NCI-H748 (cell line): ENCODE results near the gene B4GALT5.
"Not testable (repeated sequence)": the region's sequence is repeated elsewhere in the genome, so short reads cannot be mapped to it uniquely, and the experiment has no call there.

Experiments used
- DNase-seq: peaks from one replicate; lab custom pipeline; 2025; ENCODE audit not compliant: unreplicated experiment; lab: John Stamatoyannopoulos, UW

The B4GALT5 gene

GRCh38 chr20:49631061-49631716 is 82.5 kb downstream of the B4GALT5 start:
- DNase-seq, result no peak

DNA sequence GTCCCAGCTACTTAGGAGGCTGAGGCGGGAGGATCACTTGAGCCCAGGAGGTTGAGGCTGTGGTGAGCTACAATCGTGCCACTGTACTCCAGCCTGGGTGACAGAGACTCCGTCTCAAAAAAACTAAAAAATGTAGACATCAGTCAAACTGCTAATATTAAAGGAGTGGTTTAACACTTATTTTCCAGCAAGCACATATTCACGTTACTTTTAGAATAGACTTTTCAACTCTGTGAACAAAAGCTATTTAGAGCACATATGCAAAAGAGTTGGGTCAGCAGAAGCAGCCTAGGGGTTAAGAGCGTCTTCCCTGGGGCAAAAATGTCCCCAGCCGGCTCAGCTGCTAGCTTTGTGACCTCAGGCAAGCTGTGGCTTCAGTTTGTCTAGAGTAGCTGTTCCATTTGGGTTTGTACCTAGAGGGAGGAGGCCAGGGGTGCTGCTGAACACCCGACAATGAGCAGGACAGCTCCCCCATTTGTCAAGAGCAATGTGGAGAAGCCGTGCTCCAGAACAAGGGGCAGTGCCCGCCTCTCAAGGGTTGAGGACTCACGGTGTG is 83.2 kb downstream of the B4GALT5 start:
- no peak for DNase-seq

DNA sequence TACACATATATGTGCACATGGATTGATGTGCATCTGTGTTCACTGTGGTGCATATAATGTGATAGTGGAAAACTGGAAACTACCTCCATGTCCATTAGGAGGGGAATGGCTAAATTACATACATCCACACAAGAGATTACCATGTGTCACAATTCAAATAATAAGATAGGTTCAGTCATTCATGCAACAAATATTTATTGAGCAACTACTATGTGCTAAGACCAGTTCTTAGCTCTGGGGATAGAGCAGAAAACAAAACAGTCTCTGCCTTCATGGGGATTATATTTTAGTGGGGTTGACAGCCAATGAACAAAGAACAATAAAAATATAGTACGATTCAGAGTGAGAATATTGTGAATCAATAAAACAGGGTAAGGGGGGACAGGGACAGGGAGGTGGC is 84.1 kb downstream of the B4GALT5 start:
- no peak for DNase-seq

DNA sequence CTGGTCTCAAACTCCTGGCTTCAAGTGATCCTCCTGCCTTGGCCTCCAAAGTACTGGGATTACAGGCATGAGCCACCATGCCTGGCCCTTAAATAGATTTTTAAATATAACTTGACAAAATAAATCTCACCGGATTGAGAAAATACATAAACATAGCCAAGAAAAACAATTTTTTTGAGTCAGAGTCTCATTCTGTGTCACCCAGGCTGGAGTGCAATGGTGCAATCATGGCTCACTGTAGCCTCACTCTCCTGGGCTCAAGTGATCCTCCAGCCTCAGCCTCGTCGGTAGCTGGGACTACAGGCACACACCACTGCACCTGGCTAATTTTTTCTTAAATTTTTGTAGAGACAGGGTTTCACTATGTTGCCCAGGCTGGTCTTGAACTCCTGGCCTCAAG is 85.4 kb downstream of the B4GALT5 start:
- not testable (repeated sequence) for DNase-seq

GRCh38 chr20:49627329-49627761 is 86.3 kb downstream of the B4GALT5 start:
- no peak for DNase-seq

GRCh38 chr20:49624988-49625387 is 88.7 kb downstream of the B4GALT5 start:
- DNase-seq, result not testable (repeated sequence)

GRCh38 chr20:49624317-49624716 is 89.4 kb downstream of the B4GALT5 start:
- DNase-seq, result no peak

GRCh38 chr20:49622243-49622642 is 91.4 kb downstream of the B4GALT5 start:
- no peak for DNase-seq

- DNase-seq, result no peak
Measured at GRCh38 chr20:49620364-49621240, 93.1 kb downstream of the B4GALT5 start.

- DNase-seq, result no peak
Measured at GRCh38 chr20:49619113-49620048, 94.3 kb downstream of the B4GALT5 start.

DNA sequence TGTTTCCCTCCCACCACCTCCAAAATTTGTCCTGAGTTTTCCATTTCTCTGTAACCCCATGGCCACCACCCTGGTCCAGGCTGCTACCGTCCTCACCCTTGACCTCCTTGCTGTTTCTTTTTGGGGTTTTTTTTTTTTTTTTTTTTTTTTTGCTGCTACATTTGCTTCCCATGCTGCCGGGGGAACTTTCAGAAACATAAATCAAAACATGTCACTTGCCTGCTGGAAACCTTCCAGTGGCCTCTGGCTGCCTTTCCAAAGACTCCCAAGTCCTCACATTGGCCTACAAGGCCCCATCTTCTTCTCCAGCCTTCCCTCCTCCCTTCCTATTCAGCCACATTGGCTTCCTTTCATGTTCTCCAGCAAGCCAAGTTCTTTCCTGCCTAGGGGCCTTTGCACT is 95.4 kb downstream of the B4GALT5 start:
- DNase-seq, result no peak

- DNase-seq, result not testable (repeated sequence)
Measured at GRCh38 chr20:49617394-49617793, 96.3 kb downstream of the B4GALT5 start.

- no peak for DNase-seq
Measured at GRCh38 chr20:49616154-49617007, 97.3 kb downstream of the B4GALT5 start.

GRCh38 chr20:49615401-49616153 is 98.1 kb downstream of the B4GALT5 start:
- no peak for DNase-seq

DNA sequence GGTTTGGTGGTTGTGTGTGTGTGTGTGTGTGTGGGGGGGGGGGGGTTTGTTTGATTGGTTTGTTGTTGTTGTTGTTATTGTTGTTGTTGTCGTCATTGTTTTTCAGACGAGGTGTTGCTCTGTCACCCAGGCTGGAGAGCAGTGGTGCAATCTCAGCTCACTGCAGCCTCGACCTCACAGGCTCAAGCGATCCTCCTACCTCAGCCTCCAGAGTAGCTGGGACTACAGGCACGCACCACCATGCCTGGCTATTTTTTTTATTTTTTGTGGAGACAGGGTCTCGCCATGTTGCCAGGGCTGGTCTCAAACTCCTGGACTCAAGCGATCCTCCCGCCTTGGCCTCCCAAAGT is 98.7 kb downstream of the B4GALT5 start:
- DNase-seq, result not testable (repeated sequence)

GRCh38 chr20:49614338-49615050 is 99.2 kb downstream of the B4GALT5 start:
- no peak for DNase-seq

GRCh38 chr20:49612127-49612738 is 101.4 kb downstream of the B4GALT5 start:
- DNase-seq, result no peak

DNA sequence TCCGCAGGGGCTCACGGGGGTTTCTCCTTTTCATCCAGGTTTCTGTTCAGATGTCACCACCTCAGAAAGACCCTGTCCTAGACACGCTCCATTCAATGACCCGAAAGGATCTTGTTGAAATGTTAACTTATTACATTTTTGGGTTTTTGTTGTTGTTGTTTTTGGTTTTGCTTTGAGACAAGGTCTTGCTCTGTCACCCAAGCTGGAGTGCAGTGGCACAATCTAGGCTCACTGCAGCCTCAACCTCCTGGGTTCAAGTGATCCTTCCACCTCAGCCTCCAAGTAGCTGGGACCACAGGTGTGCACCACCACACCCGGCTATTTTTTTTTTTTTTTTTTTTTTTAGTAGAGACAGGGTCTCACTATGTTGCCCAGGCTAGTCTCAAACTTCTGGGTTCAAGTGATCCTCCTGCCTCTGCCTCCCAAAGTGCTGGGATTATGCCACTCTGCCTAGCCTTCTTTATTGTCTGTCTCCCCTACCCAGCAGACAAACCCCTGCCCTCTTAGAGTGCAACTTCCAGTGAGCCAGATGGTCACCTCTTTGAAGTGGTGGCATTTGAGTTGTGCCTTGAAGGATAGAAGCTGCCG is 102.0 kb downstream of the B4GALT5 start:
- not testable (repeated sequence) for DNase-seq
